DND-41 (cell line): ENCODE measurements around the gene ARHGAP15.

ENCODE experiments used
- ATAC-seq: fragments of 200-7000 bp; cut with Tn5 transposase; 3 replicates; pipeline ENCODE4 v1.9.1; 2021; ENCODE audit warnings: low read depth; ENCODE audit not compliant: insufficient read depth
- DNase-seq: peaks from one replicate; pipeline ENCODE4 v3.0.0-alpha.2; 2020
- H2AFZ ChIP-seq: 2 replicates; pipeline ENCODE4 v1.6.0; 2012; ENCODE audit warnings: low read depth, low read length
- H3K27ac ChIP-seq: 2 replicates; pipeline ENCODE4 v1.5.1; 2012; ENCODE audit warnings: low read length, inconsistent platforms
- H3K27me3 ChIP-seq: fragments of 200-600 bp; sonication (generic); 2 replicates; pipeline ENCODE4 v1.6.0; 2012; ENCODE audit warnings: low read length, mild to moderate bottlenecking, inconsistent platforms; ENCODE audit not compliant: insufficient read depth, poor library complexity
- H3K36me3 ChIP-seq: 2 replicates; pipeline ENCODE4 v1.5.1; 2012; ENCODE audit warnings: low read length, inconsistent platforms; ENCODE audit not compliant: insufficient read depth
- H3K4me1 ChIP-seq: 2 replicates; pipeline ENCODE4 v1.5.1; 2012; ENCODE audit warnings: mild to moderate bottlenecking, low read length; ENCODE audit not compliant: insufficient read depth
- H3K4me2 ChIP-seq: 2 replicates; pipeline ENCODE4 v1.6.0; 2012; ENCODE audit warnings: mild to moderate bottlenecking, moderate library complexity, low read length, inconsistent platforms; ENCODE audit not compliant: insufficient read depth
- H3K4me3 ChIP-seq, 2 experiments: fragments of 200-600 bp in 1 of 2; shearing (Covaris generic) in 1 of 2; 2 replicates each; pipeline ENCODE4 v1.5.1; 2012 to 2016; ENCODE audit warnings: inconsistent platforms in 2 of 2, low read length in 2 of 2, mild to moderate bottlenecking in 2 of 2, low read depth in 1 of 2, moderate library complexity in 1 of 2
- H3K79me2 ChIP-seq: 2 replicates; pipeline ENCODE4 v1.6.0; 2012; ENCODE audit warnings: low read length, inconsistent platforms; ENCODE audit not compliant: insufficient read depth
- H3K9ac ChIP-seq: 2 replicates; pipeline ENCODE4 v1.6.0; 2012; ENCODE audit warnings: low read depth, mild to moderate bottlenecking, inconsistent platforms, low read length, moderate library complexity
- H3K9me3 ChIP-seq: 2 replicates; pipeline ENCODE4 v1.5.1; 2012; ENCODE audit warnings: low read length, moderate library complexity, mild to moderate bottlenecking, inconsistent platforms; ENCODE audit not compliant: insufficient read depth, severe bottlenecking
- H4K20me1 ChIP-seq: 2 replicates; pipeline ENCODE4 v1.6.0; 2012; ENCODE audit warnings: low read length; ENCODE audit not compliant: insufficient read depth
- EZH2 ChIP-seq: IDR thresholded peaks from 3 replicates; pipeline ENCODE4 v1.6.1; 2012; ENCODE audit warnings: borderline replicate concordance, low read depth, mild to moderate bottlenecking, moderate library complexity, low read length, inconsistent platforms; ENCODE audit not compliant: severe bottlenecking
- TF ChIP-seq, protein P1 (sequence below): IDR thresholded peaks from 2 replicates; pipeline ENCODE4 v1.5.1; 2012; ENCODE audit warnings: borderline replicate concordance, low read length, moderate library complexity, mild to moderate bottlenecking; ENCODE audit not compliant: poor library complexity, severe bottlenecking; ENCODE audit errors: extremely low read depth

Gene ARHGAP15

DNA sequence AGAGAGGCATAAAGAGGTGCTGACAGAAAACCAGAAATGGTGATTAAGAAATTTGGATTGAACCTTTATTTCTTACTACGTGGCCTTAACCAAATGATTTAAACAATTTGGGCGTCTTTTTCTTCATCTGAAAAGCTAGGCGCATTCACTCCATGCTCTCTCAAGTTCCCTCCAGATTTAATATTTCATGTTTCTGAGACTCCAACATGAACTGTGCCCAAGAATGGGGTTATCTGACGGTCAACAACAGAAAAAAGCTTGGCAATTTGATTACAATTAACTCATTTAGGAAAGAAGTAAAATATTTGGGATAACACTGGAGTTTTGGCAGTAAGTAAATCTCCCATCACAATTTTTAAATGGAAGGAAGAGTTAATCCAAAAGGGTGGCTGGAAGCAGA is 345.4 kb downstream of the ARHGAP15 start:
- Histone ChIP-seq H3K27me3 (no peaks in the 10 kb centered on the region), H3K27ac (no peak overlapping the region), H3K4me1 (no peaks in the 10 kb centered on the region), H4K20me1 (peaks cover 3% of the 10 kb centered on the region; the same call in 1 of the 2 replicates), H2AFZ (no peak overlapping the region), H3K4me2 (no peak overlapping the region), H3K36me3 (peaks cover 25% of the 10 kb centered on the region; the same call in 1 of the 2 replicates), H3K9ac (no peak overlapping the region), H3K9me3 (no peaks in the 10 kb centered on the region), H3K4me3 (no peak overlapping the region), H3K79me2 (no peaks in the 10 kb centered on the region; the same call in 1 of the 2 replicates)
- DNase-seq (no peak), ATAC-seq (no peak)
- TF ChIP-seq, protein P1, sequence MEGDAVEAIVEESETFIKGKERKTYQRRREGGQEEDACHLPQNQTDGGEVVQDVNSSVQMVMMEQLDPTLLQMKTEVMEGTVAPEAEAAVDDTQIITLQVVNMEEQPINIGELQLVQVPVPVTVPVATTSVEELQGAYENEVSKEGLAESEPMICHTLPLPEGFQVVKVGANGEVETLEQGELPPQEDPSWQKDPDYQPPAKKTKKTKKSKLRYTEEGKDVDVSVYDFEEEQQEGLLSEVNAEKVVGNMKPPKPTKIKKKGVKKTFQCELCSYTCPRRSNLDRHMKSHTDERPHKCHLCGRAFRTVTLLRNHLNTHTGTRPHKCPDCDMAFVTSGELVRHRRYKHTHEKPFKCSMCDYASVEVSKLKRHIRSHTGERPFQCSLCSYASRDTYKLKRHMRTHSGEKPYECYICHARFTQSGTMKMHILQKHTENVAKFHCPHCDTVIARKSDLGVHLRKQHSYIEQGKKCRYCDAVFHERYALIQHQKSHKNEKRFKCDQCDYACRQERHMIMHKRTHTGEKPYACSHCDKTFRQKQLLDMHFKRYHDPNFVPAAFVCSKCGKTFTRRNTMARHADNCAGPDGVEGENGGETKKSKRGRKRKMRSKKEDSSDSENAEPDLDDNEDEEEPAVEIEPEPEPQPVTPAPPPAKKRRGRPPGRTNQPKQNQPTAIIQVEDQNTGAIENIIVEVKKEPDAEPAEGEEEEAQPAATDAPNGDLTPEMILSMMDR = no peak
- TF ChIP-seq EZH2 = no peak

DNA sequence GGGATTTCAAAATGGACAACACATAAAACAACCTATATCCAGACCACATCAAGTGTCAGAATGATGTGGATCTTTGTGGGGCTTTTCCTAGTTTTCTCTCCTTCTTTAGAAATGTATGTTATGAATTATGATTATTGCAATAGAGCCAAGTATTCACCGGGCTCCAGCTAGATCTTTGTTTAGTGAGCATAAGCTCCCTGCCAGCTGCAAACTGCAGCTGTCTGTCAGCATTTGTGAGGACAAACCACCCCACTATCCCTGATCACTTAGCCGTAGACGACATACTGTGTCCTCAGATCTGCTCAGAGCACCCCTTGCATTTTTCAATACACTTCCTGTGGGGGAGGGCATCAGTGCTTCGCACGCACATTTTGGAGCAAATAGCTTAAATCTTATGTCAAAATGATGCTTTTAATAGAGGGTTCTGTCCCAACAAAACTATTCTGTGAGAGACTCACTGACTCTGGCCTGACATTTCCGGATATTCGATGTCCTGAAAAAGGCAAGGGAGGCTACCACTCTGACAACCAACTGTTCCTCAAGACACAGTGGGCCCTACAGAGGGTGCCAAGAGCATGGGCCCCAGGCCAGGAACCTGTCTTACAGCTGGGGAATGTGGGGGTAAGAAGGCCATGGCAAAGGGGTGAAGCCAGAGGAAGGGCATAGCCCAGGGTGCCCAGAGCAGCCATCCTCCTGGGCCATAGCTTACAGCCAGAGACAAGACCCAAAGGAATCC is 346.0 kb downstream of the ARHGAP15 start:
- Histone ChIP-seq H3K36me3 (peaks cover 25% of the 10 kb centered on the region; the same call in 1 of the 2 replicates), H3K4me2 (no peak overlapping the region), H3K27me3 (no peaks in the 10 kb centered on the region), H4K20me1 (peaks cover 3% of the 10 kb centered on the region; the same call in 1 of the 2 replicates), H3K9me3 (no peaks in the 10 kb centered on the region), H3K79me2 (no peaks in the 10 kb centered on the region; the same call in 1 of the 2 replicates), H3K4me3 (no peak overlapping the region), H2AFZ (no peak overlapping the region), H3K4me1 (no peaks in the 10 kb centered on the region), H3K27ac (no peak overlapping the region), H3K9ac (no peak overlapping the region)
- no peak for DNase-seq
- peak; percentile 44; the same call in 2 of the 3 replicates for ATAC-seq
- no peak for TF ChIP-seq EZH2
- TF ChIP-seq, protein P1 = no peak

DNA sequence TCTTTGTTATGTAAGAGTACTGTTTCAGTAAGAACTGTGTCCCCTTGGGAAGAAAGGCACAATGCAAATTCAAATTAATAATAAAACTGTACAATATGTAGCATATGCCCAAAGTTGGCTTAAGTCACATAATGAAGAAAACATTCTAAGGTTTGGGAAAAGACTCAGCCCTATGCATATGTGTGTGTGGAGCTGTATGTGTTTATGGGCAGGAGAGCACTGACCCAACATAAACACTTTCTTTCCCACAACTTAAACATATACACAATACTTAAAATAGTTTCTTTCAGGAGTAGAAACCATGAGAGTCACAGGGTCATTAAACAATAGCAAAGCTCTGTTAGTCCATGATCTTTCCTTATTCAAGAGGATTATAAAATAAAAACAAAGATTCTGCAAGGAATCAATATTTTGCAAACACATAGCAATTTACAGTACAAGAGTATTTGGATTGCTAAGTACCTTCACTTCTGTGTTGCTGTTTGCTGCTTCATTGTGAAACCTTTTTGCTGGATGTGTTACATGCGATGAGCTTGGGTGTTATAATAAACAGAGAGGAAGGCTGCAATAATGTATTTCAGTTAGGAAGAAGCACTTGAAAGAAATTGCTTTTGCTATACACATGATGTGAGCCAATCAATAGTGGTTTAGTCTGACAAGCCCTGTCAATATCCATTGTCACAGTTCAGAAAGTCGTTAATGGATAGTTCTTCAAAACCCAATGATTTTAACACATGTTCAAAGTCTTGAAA is 347.3 kb downstream of the ARHGAP15 start:
- H3K79me2 ChIP-seq = no peaks in the 10 kb centered on the region
- TF ChIP-seq, protein P1 = no peak
- no peak for TF ChIP-seq EZH2
- no peaks in the 10 kb centered on the region for H3K4me1 ChIP-seq
- DNase-seq (no peak), ATAC-seq (no peak)
- H3K27ac ChIP-seq = no peak overlapping the region
- no peak overlapping the region for H3K9ac ChIP-seq
- no peak overlapping the region for H3K4me3 ChIP-seq
- H2AFZ ChIP-seq = no peak overlapping the region
- H3K27me3 ChIP-seq = no peaks in the 10 kb centered on the region
- H4K20me1 ChIP-seq = peaks cover 3% of the 10 kb centered on the region; the same call in 1 of the 2 replicates
- H3K4me2 ChIP-seq = no peak overlapping the region
- no peaks in the 10 kb centered on the region for H3K9me3 ChIP-seq
- peaks cover 22% of the 10 kb centered on the region; the same call in 1 of the 2 replicates for H3K36me3 ChIP-seq
